Islet of Langerhans (tissue), 1 donor: Measurements from ENCODE around the gene PCID2.
"Not testable (repeated sequence)": the region's sequence is repeated elsewhere in the genome, so short reads cannot be mapped to it uniquely, and the experiment has no call there.

Source experiments
- FAIRE-seq: peaks from one replicate; lab custom pipeline; 2011; peaks lifted over from hg19 to GRCh38; lab: Jason Lieb, UNC

PCID2 gene

GRCh38 chr13:113164492-113164891, 44.0 kb downstream of the PCID2 start:
- no peak for FAIRE-seq

- no peak for FAIRE-seq
These were observed 45.4 kb downstream of the PCID2 start for GRCh38 chr13:113162783-113163685.

GRCh38 chr13:113161975-113162374, 46.5 kb downstream of the PCID2 start:
- FAIRE-seq = not testable (repeated sequence)

GRCh38 chr13:113161433-113161832, 47.0 kb downstream of the PCID2 start:
- FAIRE-seq = no peak

GRCh38 chr13:113160983-113161382, 47.5 kb downstream of the PCID2 start:
- FAIRE-seq = no peak

- no peak for FAIRE-seq
These were observed 48.8 kb downstream of the PCID2 start for GRCh38 chr13:113159701-113160100.

GRCh38 chr13:113158946-113159345, 49.5 kb downstream of the PCID2 start:
- FAIRE-seq = no peak

- no peak for FAIRE-seq
These were observed 50.3 kb downstream of the PCID2 start, which contains the start of gene PROZ for GRCh38 chr13:113157929-113158747. Gene PROZ, plus strand, starts transcription at chr13:113158648. Its CDS starts 13 bp downstream, at chr13:113158661.

- no peak for FAIRE-seq
These were observed 51.1 kb downstream of the PCID2 start for GRCh38 chr13:113157206-113157928.

GRCh38 chr13:113155982-113156655, 52.4 kb downstream of the PCID2 start:
- no peak for FAIRE-seq

GRCh38 chr13:113155201-113155600, 53.3 kb downstream of the PCID2 start:
- no peak for FAIRE-seq

- FAIRE-seq = peak; percentile 21
These were observed 54.4 kb downstream of the PCID2 start for GRCh38 chr13:113153810-113154748.

GRCh38 chr13:113152984-113153809, 55.3 kb downstream of the PCID2 start:
- FAIRE-seq = no peak

- no peak for FAIRE-seq
These were observed 55.8 kb downstream of the PCID2 start for GRCh38 chr13:113152691-113152983.

- no peak for FAIRE-seq
These were observed 56.5 kb downstream of the PCID2 start for GRCh38 chr13:113151745-113152690.

- FAIRE-seq = no peak
These were observed 57.7 kb downstream of the PCID2 start for GRCh38 chr13:113150550-113151365.

- no peak for FAIRE-seq
These were observed 58.5 kb downstream of the PCID2 start for GRCh38 chr13:113149711-113150549.
